ENCODE data around the gene BMP2. TPM values are rescaled to one million over a fixed set of nuclear protein-coding genes. Genes with fewer than 3 reads are reported as not detected.

Gene BMP2
- total and polyA plus RNA-seq, 7 donors: 0.66 to 3.3 (median 1.6) TPM

DNA sequence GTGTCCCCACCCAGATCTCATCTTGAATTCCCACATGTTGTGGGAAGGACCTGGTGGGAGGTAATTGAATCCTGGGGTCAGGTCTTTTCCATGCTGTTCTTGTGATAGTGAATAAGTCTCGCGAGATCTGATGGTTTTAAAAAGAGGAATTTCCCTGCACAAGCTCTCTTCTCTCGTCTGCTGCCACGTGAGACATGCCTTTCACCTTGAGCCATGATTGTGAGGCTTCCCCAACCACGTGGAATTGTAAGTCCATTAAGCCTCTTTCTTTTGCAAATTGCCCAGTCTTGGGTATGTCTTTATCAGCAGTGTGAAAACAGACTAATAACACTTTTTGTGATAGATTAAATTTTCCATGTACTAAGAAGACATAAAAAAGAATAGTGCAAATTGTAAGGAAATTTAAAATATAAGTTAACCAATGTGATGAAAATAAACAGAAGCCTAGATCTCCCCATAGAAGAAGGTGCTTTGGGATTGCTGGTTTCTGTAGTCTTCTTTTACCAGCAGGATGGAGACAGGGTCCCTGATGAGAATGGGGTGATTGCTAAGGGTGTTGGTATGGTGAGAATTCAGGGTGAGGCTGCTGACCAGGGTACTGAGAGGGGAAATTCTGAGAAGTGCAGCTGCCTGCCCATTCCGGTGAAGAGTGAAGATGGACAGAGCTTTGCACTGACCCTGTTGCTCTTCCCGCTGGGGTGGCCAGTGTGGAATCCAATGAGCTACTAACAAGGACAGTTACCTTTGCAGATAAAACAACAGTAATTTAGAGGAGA is 50.7 kb downstream of the BMP2 start:
- Histone ChIP-seq H3K27me3 (ENCODE audit: insufficient read depth in 3 of 3, low read length in 2 of 3) (peaks cover 0 to 6% (median 0%) of the 10 kb centered on the region in 3 donors), H3K9me3 (no peaks in the 10 kb centered on the region), H3K4me3 (no peak overlapping the region), H3K36me3 (ENCODE audit: insufficient read depth in 1 of 2, low read depth in 1 of 2) (no peaks in the 10 kb centered on the region), H3K27ac (no peak overlapping the region), H3K4me1 (no peaks in the 10 kb centered on the region)
- DNase-seq (no peak), ATAC-seq (no peak)
- TF ChIP-seq, protein P1, sequence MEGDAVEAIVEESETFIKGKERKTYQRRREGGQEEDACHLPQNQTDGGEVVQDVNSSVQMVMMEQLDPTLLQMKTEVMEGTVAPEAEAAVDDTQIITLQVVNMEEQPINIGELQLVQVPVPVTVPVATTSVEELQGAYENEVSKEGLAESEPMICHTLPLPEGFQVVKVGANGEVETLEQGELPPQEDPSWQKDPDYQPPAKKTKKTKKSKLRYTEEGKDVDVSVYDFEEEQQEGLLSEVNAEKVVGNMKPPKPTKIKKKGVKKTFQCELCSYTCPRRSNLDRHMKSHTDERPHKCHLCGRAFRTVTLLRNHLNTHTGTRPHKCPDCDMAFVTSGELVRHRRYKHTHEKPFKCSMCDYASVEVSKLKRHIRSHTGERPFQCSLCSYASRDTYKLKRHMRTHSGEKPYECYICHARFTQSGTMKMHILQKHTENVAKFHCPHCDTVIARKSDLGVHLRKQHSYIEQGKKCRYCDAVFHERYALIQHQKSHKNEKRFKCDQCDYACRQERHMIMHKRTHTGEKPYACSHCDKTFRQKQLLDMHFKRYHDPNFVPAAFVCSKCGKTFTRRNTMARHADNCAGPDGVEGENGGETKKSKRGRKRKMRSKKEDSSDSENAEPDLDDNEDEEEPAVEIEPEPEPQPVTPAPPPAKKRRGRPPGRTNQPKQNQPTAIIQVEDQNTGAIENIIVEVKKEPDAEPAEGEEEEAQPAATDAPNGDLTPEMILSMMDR (IDR thresholded peaks at IDR 0.05): no peak
- intact Hi-C loops (cut with DNase I): no loop called here
- 52 to 54% (median 53%) methylated on average over 7 of the region's 7 CpGs for WGBS, 3 donors

DNA sequence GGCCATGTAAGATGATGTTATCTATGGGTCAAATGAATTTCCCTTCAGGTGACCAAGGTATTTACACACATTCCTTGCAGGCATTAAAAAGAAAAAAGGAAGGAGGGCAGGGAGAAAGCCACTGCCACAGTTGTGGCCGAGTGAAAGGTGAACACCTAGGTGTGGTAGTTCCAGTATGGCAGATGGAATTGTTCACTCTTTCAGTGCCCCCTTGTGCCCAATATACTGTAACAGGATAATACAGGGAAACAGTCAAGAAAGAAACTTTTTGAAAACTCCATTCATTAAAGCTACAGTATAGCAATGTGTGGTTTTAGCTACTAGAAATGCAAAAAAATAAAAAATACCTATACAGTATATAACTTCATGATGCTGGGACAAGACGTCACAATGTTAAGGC is 52.1 kb downstream of the BMP2 start:
- no peak for ATAC-seq
- 46 to 65% (median 50%) methylated on average over 2 of the region's 2 CpGs for WGBS, 3 donors
- DNase-seq: no peak
- TF ChIP-seq, protein P1 (IDR thresholded peaks at IDR 0.05): no peak
- H3K27me3 ChIP-seq (ENCODE audit: insufficient read depth in 3 of 3, low read length in 2 of 3): peaks cover 0 to 6% (median 0%) of the 10 kb centered on the region in 3 donors
- no peaks in the 10 kb centered on the region for H3K36me3 ChIP-seq (ENCODE audit: insufficient read depth in 1 of 2, low read depth in 1 of 2)
- no peak overlapping the region for H3K27ac ChIP-seq
- H3K4me3 ChIP-seq: no peak overlapping the region
- intact Hi-C loops (cut with DNase I): no loop called here
- no peaks in the 10 kb centered on the region for H3K9me3 ChIP-seq
- H3K4me1 ChIP-seq: no peaks in the 10 kb centered on the region

- Histone ChIP-seq H3K9me3 (no peaks in the 10 kb centered on the region), H3K4me3 (no peak overlapping the region), H3K27me3 (ENCODE audit: insufficient read depth in 3 of 3, low read length in 2 of 3) (no peaks in the 10 kb centered on the region), H3K4me1 (no peaks in the 10 kb centered on the region), H3K27ac (no peak overlapping the region), H3K36me3 (ENCODE audit: insufficient read depth in 1 of 2, low read depth in 1 of 2) (no peaks in the 10 kb centered on the region)
- ATAC-seq (no peak), DNase-seq (no peak)
- 84 to 87% (median 85%) methylated on average over 5 of the region's 5 CpGs for WGBS, 3 donors
- intact Hi-C loops (cut with DNase I): loop anchor here in 1 of 2 donors (10.0 kb wide), 1 partner anchor 1040 kb away; no protein-coding TSS in a partner anchor
- TF ChIP-seq, protein P1 (IDR thresholded peaks at IDR 0.05): no peak
Observed at GRCh38 chr20:6824401-6824800, 56.9 kb downstream of the BMP2 start.

- intact Hi-C loops (cut with DNase I): loop anchor here in 1 of 2 donors (5.0 to 10.0 kb wide), 2 partner anchors 460 to 1037 kb away; no protein-coding TSS in a partner anchor
- 81 to 83% (median 82%) methylated on average over 4 of the region's 4 CpGs for WGBS, 3 donors
- ATAC-seq (no peak), DNase-seq (no peak)
- H3K27me3 ChIP-seq (ENCODE audit: insufficient read depth in 3 of 3, low read length in 2 of 3): no peaks in the 10 kb centered on the region
- TF ChIP-seq, protein P1 (IDR thresholded peaks at IDR 0.05): no peak
- H3K4me3 ChIP-seq: no peak overlapping the region
- no peaks in the 10 kb centered on the region for H3K9me3 ChIP-seq
- H3K36me3 ChIP-seq (ENCODE audit: insufficient read depth in 1 of 2, low read depth in 1 of 2): no peaks in the 10 kb centered on the region
- H3K27ac ChIP-seq: no peak overlapping the region
- H3K4me1 ChIP-seq: no peaks in the 10 kb centered on the region
Observed at GRCh38 chr20:6827472-6827871, 60.0 kb downstream of the BMP2 start.

Data from psoas muscle (tissue), 8 donors.